Fibroblast of lung (primary cell): ENCODE results near the gene MRPL21. TPM values are rescaled to one million over a fixed set of nuclear protein-coding genes. Genes with fewer than 3 reads are reported as not detected.

ENCODE experiments used
- DNase-seq, 2 donors: peaks; one replicate each; pipeline versions ENCODE4 v3.0.0 to v3.0.0-alpha.2; 2010; ENCODE audit warnings: low read depth in 2 of 2
- H2AFZ ChIP-seq: 2 replicates; pipeline ENCODE4 v1.5.1; 2012; ENCODE audit warnings: low read length, control low read depth, inconsistent platforms
- H3K27ac ChIP-seq: 2 replicates; pipeline ENCODE4 v1.5.1; 2011; ENCODE audit warnings: low read length, control low read depth; ENCODE audit not compliant: insufficient read depth
- H3K27me3 ChIP-seq: 2 replicates; pipeline ENCODE4 v1.5.1; 2011; ENCODE audit warnings: mild to moderate bottlenecking, low read length; ENCODE audit not compliant: control insufficient read depth, insufficient read depth
- H3K36me3 ChIP-seq: 2 replicates; pipeline ENCODE4 v1.5.1; 2011; ENCODE audit warnings: low read length; ENCODE audit not compliant: control insufficient read depth, insufficient read depth
- H3K4me1 ChIP-seq: 2 replicates; pipeline ENCODE4 v1.5.1; 2011; ENCODE audit warnings: low read length; ENCODE audit not compliant: control insufficient read depth, insufficient read depth; ENCODE audit errors: extremely low read depth
- H3K4me2 ChIP-seq: 2 replicates; pipeline ENCODE4 v1.5.1; 2011; ENCODE audit warnings: low read length, control low read depth; ENCODE audit not compliant: insufficient read depth; ENCODE audit errors: extremely low read depth
- H3K4me3 ChIP-seq, 4 experiments: fragments of 200-600 bp in 1 of 4; sonication (generic) in 1 of 4; replicated peaks in 1 of 4; 2 replicates each; pipeline ENCODE4 v1.5.1; 2011 to 2016; ENCODE audit warnings: low read length in 4 of 4, low read depth in 3 of 4, mild to moderate bottlenecking in 3 of 4, control low read depth in 2 of 4, inconsistent platforms in 1 of 4, mixed read lengths in 1 of 4; ENCODE audit not compliant: insufficient read depth in 1 of 4; ENCODE audit errors: control extremely low read depth in 1 of 4
- H3K79me2 ChIP-seq: 2 replicates; pipeline ENCODE4 v1.5.1; 2012; ENCODE audit warnings: mild to moderate bottlenecking, low read length, inconsistent platforms; ENCODE audit not compliant: control insufficient read depth, insufficient read depth
- H3K9ac ChIP-seq: 2 replicates; pipeline ENCODE4 v1.5.1; 2011; ENCODE audit warnings: mild to moderate bottlenecking, low read length, control low read depth; ENCODE audit not compliant: insufficient read depth
- H3K9me3 ChIP-seq: 2 replicates; pipeline ENCODE4 v1.5.1; 2012; ENCODE audit warnings: low read depth, low read length; ENCODE audit not compliant: control insufficient read depth, insufficient read depth
- H4K20me1 ChIP-seq: 2 replicates; pipeline ENCODE4 v1.5.1; 2011; ENCODE audit warnings: low read length; ENCODE audit not compliant: control insufficient read depth, insufficient read depth; ENCODE audit errors: extremely low read depth
- CTCF ChIP-seq, 2 donors: IDR thresholded peaks in 1 of 2; conservative IDR thresholded peaks in 1 of 2; 1 replicate in 1 of 2; 2 replicates in 1 of 2; pipeline ENCODE4 v1.5.1; 2011 to 2012; ENCODE audit warnings: low read length in 2 of 2, control low read depth in 1 of 2, inconsistent platforms in 1 of 2, low read depth in 1 of 2, mild to moderate bottlenecking in 1 of 2
- EZH2 ChIP-seq: IDR thresholded peaks from 2 replicates; pipeline ENCODE4 v1.5.1; 2012; ENCODE audit warnings: low read length, control low read depth, mild to moderate bottlenecking; ENCODE audit errors: missing control alignments
- polyA plus RNA-seq, 2 donors: library from polyadenylated mRNA; depleted of rRNA in 1 of 2; stranded (reverse) in 1 of 2; unstranded in 1 of 2; fragments of >200 nt; gene quantifications; 2 replicates each; pipeline ENCODE4 v1.2.1, GENCODE V29; 2011 to 2012; ENCODE audit warnings: missing spikeins in 1 of 2
- total RNA-seq: library from RNA; depleted of rRNA; stranded (reverse); fragments of >200 nt; gene quantifications from 2 replicates; pipeline ENCODE4 v1.2.1, GENCODE V29; 2014

Gene MRPL21
- total and polyA plus RNA-seq, 2 donors (not counting 1 experiment from before 2014, with no cell fraction given) = 31.6 to 59.9 TPM

- Histone ChIP-seq H3K9me3 (no peaks in the 10 kb centered on the region), H3K4me2 (no peak overlapping the region), H3K4me1 (no peaks in the 10 kb centered on the region), H3K27me3 (no peaks in the 10 kb centered on the region), H3K4me3 (no peak overlapping the region), H4K20me1 (no peaks in the 10 kb centered on the region), H3K36me3 (peaks cover 17% of the 10 kb centered on the region), H3K9ac (no peak overlapping the region), H2AFZ (no peak overlapping the region), H3K27ac (no peak overlapping the region), H3K79me2 (no peaks in the 10 kb centered on the region)
- TF ChIP-seq EZH2 = no peak
- TF ChIP-seq CTCF (conservative IDR thresholded peaks at IDR 0.05 in 1 of 2, IDR thresholded peaks at IDR 0.05 in 1 of 2; ENCODE audit: low read depth in 1 of 2, low read length in 2 of 2) = no peak
- no peak for DNase-seq
Observed at GRCh38 chr11:68939583-68940555, 36.2 kb upstream of the MRPL21 start.

GRCh38 chr11:68938816-68939582 lies 35.4 kb upstream of the MRPL21 start:
- Histone ChIP-seq H3K4me2 (no peak overlapping the region), H3K36me3 (peaks cover 20% of the 10 kb centered on the region), H3K4me1 (no peaks in the 10 kb centered on the region), H3K79me2 (no peaks in the 10 kb centered on the region), H2AFZ (no peak overlapping the region), H3K4me3 (no peak overlapping the region), H3K27me3 (no peaks in the 10 kb centered on the region), H3K27ac (no peak overlapping the region), H3K9me3 (no peaks in the 10 kb centered on the region), H3K9ac (no peak overlapping the region), H4K20me1 (no peaks in the 10 kb centered on the region)
- no peak for TF ChIP-seq EZH2
- no peak for TF ChIP-seq CTCF (conservative IDR thresholded peaks at IDR 0.05 in 1 of 2, IDR thresholded peaks at IDR 0.05 in 1 of 2; ENCODE audit: low read depth in 1 of 2, low read length in 2 of 2)
- DNase-seq = no peak

- H3K4me1 ChIP-seq = no peaks in the 10 kb centered on the region
- no peak for DNase-seq
- no peak overlapping the region for H2AFZ ChIP-seq
- H3K36me3 ChIP-seq = peaks cover 20% of the 10 kb centered on the region
- no peaks in the 10 kb centered on the region for H3K79me2 ChIP-seq
- TF ChIP-seq EZH2 (no peak), CTCF (conservative IDR thresholded peaks at IDR 0.05 in 1 of 2, IDR thresholded peaks at IDR 0.05 in 1 of 2; ENCODE audit: low read depth in 1 of 2, low read length in 2 of 2) (no peak)
- no peak overlapping the region for H3K4me3 ChIP-seq
- H3K27me3 ChIP-seq = no peaks in the 10 kb centered on the region
- H3K4me2 ChIP-seq = no peak overlapping the region
- no peaks in the 10 kb centered on the region for H4K20me1 ChIP-seq
- no peak overlapping the region for H3K27ac ChIP-seq
- H3K9ac ChIP-seq = no peak overlapping the region
- H3K9me3 ChIP-seq = no peaks in the 10 kb centered on the region
Observed at GRCh38 chr11:68938088-68938487, 34.5 kb upstream of the MRPL21 start.
